Bone marrow (tissue), 2 donors: Measurements from ENCODE around the gene BDH1.
"Not testable (repeated sequence)": the region's sequence is repeated elsewhere in the genome, so short reads cannot be mapped to it uniquely, and the experiment has no call there.

ENCODE experiments used
- DNase-seq, 2 donors: peaks; one replicate each; lab custom pipeline; 2025; lab: John Stamatoyannopoulos, UW

Gene BDH1

DNA sequence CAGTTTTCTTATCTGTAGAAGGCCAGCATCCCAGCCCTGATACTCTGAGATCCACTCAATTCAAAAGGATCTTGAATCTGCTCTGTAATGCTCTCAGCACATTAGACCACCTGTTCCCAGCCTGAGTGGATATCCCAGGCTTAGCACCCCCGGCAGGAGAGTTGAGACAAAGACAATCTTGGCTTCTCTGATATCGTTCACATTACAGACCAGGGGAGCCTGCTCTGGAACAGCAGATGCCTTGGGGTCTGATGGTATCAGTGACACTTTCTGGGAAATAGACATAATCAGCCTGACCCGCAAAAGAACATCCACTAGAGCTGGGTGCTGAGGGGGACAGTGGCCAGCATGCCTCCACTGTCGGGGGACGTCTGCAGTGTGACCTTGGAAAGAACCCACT, 70.6 kb downstream of the BDH1 start:
- DNase-seq, result no peak

DNA sequence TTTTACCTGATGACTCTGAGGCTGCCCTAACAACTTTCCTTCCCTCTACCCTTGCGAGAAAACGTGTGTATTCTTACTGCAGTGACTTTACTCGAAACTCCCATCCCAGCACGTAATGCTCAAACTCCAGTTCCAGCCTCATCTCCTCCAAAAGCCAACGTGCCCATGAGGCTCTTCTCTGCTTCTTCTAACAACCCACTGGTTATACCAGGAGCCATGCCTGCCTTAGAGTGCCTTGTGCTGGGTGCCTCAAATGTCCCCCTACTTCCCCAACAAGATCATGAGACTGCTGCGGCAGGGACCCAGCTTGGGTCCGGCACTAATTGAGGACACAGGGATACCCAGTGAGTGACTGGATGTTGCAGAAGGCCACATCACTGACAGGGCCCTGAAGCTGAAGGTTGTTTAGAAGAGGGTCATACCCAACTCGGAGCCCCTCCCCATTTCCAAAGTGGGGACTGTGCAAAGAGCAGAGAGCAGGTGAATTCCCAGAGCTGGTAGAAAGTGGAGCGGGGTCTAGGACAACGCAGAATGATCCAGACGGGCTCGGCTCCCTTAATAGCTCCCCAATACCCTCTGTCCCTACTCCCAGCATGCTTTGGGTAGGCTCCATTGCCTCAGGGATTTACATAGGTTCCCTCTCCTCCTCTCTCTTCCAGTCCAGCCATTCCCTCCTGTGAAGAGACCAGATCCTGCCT, 71.4 kb downstream of the BDH1 start:
- DNase-seq, result no peak

DNA sequence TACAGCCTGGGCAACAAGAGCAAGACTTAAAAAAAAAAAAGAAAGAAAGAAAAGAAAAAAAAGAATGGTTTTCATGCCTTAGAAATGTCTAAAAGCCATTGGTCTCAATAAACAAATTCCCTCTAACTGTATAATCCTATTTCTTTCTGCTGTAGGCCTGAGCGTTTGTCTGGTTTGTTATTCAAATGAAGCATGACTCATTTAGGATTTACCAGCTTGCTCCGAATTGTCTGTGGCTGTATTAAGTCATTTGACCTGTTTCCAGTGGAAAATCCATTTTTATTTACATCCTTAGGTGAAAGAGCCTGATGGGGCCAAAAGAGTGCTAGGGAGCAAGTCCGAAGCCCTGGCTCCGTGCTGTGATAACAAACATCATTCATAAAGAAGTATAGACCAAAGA, 73.8 kb downstream of the BDH1 start:
- DNase-seq, result no peak

DNA sequence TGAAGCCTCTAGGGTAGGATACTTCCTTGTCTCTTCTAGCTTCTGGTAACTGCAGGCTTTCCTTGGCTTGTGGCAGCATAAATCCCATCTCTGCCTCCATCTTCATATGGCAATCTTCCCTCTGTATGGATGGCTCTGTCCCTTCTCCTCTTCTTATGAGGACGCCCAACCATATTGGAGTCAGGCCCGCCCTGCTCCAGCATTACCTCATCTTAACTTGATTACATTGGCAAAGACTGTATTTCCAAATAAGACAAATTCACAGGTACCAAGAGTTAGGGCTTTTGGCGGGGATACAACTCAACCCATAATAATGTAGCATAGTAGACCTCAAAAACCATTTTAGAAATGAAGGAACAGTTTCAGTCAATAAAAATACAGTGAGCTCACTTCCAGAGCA, 75.4 kb downstream of the BDH1 start:
- DNase-seq, result no peak

DNA sequence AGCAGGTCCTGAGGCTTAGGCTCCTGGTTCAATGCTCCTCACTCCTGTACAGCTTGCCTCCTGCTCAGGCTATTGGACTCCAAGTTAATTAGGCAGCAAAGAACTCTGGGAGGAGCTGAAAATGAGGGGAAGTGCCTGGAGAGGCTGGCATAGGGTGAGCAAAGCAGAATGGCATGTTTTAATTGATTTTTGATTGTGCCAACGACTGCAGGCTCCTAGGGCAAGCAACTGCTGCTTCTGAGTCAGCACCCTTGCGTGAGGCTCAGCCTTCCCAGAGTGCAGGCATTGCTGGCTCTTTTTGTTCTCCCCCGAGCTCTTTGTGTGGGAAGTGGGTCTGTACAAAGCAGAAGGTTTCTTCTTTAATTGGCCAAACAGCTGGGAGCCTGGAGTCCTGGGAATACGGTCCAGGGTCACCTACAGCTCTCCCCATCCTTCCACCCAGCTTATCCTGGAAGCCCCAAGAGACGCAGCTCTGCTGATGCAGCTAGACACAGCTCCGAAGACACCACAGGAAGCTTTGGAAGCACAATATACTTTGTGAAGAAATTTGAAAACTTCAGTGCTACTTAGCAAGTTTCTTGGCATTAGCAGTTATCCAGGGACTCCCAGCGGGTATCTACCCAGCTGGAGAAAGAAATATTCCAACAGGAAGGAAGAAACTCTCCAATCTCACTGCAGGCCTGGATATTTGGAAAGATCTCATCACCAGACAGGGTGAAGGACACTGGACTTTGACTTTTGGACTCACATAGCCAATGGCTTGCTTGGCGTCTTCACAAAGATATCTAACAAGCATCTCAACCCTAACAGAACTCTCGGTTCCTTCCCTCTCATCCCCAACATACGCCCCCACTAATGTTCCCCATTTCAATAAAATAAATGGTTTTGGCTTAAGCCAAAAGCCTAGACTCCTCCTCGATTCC, 76.8 kb downstream of the BDH1 start:
- DNase-seq, result no peak

DNA sequence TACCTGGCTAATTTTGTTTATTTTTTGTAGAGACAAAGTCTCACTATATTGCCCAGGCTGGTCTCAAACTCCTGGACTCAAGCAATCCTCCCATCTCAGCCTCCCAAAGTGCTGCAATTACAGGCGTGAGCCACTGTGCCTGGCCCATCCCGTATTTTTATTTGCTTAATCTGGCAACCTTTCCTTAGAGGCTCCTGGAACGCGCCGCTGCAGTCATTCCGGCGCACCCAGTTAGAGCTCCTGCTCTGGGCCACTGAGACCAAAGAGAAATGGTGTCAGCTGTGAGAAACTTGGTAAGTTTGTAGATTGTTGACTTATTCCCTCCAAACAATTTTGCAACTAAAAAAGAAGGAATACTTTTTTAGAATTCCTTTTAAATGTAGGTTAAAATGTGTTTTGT, 78.0 kb downstream of the BDH1 start:
- not testable (repeated sequence) for DNase-seq

DNA sequence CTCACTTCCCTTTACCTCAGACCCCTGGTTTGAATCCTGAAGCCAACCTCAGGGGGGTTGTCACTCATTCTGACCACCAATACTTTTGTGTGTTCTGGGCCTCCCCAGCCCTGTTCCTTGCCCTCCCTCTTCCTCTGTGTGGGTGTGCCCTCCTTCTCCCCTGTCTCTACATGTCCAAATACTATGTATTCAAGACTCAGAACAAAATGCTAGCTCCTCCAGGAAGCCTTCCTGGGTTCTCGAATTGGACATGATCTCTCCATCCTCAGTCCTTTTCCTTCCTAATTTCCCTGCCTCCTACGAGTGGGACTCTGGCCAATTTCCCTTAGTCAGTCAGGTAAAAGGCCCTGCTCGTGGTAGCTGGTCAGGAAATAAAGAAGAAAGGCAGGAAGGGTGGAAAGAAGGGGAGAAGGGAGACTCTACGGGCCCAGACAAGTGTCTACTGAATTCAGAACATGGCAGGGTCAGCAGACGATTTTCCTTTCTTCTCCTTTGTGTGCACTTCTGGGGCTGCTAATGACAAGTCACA, 79.7 kb downstream of the BDH1 start:
- no peak for DNase-seq

DNA sequence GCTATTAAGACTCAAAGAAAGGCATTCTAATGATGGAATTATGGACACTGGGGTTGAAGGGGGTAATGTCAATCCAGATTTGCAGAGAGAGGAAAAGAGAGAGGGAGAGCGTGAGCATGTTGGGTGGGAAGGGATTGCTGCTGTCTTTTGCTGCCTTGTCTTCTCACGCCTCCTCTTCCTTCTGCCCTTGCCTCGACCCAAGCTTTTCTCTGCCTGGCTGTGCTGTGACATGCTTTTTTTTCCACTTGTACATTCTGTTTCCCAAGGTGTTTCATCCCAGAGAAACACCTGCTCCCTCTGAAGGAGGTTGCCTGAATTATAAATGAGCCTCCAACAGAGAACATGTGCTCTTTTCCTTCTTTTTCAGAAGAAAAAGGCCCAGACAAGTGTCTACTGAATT, 80.3 kb downstream of the BDH1 start:
- no peak for DNase-seq

DNA sequence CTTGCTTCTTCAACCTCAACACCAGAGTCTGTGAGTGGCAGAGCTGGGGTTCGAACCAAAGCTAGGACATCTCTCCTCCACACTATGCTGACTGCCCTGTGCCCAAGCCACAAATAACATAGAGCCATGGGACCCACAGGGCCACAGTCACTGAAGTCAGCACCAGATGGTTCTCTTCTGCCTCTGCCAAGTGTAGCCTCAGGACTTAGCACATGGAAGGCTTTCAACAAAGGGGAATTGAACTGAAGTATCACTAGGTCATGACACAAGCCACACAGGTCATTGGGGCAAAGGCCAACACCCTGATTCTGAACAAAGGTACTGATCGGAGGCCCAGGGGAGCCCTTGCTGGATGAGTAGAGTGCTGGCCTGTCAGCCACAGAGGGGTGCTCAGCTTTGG, 83.6 kb downstream of the BDH1 start:
- DNase-seq, result no peak

DNA sequence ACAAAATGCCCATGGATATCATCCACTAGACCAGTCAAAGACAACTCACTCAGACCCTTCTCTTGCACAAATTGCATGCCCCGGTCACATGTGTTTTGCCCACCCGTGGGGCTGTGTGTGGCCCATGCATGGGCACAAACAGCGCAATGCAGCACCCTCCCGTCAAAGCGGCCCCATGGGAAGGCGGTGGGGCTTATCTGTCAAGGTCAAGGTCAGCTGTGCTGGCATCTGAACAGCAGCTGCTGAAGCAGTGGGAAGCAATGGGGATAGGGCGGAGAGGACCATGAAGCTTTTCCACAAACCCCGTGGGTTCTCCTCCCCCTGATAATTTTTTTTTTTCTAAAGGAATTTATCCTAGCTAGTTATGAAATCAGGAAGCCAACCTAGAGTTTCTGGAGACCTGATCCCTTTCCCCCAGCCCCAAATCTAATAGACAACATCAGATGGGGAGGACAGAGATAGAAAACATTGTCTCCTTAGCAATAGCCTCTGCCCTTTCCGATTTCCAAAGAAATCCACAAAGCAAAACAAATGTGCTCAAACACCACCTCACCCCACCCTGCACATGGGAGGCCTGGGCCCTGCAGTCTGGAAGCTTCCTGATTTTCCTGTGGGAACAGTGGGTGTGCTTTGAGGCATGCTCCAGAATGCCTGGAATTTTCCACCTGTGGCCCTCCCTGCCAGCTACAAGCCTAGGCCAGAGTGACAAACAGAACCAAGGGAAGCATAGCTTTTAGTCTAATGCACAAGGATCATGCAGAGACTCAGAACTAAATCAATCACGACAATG, 84.4 kb downstream of the BDH1 start:
- no peak for DNase-seq

DNA sequence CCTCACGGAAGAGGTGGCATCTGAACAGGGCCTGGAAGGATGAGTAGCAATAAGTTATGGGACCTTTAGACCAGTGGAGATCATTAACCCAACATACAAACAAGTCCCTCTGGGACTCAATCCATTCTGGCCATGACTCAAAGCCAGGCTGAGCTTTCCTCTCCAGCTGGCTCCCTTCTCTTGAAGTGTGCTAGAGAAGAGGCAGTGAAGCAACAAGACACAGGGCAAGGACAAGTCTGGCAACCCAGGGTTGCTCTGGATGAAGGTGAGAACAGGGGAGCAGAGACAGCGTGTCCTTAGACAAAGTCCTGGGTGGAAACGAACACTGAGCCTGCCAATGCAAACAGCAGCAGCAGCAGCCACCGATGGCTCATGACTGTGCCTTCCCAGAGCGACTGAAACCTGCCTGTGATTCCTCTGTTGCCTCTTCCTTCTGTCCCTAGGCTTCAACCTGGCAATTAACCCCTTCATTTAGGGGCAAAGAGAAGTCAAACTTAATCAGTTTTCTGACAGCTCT, 86.8 kb downstream of the BDH1 start:
- no peak for DNase-seq

DNA sequence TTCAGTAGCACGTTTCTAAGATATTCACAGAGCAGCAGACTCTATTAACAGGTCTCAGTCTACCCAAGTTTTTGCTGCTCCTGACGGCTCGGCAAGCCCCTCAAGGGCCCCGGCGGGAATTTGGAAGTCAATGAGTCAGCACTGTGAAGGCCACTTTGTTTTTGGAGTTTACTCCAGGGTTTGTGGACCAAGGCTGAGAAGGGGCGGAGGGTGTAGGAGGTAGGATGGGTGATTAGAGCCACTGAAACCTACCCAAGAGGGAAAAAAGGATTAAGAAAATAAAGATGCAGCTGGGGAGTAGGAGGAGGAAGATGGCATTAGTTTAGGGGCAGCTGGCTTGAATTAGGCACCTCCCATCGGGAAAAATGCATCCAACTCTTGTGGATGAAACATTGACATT, 87.6 kb downstream of the BDH1 start:
- DNase-seq, result no peak

DNA sequence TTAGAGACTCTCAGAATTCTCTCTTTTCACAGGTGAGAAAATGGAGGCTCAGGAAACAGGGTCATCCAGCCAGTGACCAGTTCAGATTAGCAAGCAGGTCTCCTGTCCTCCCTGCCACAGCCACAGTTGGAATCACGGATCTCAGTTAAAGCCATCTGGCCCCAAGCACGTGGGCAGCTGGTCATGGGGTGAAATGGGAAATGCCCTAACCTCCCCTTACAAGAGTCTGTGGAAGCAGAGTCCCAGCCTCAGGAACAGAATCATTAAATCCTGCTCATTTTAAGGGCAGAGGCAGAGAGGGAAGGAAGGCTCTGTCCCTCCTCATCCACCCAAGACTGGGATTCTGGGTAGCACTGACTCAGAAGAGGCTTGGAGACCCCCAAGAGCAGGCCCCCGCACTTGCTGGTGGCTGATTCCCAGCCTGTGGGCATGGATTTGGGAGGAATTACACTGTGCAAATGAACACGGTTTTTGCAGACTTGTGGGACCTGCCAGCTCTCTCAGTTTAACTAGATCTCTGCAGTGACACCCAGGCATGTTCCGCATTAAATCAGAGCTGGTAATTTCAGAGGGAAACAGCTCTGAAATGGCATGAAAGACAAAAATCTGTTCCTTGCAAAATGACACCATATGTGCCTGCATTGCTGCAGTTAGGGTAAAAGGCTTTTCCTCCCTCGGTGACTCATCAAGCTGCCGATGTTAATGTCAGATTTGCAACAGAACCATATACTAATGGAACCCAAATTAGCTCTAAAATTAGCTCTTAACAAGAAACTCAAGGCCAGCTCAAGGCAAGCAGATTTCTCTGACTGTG, 89.0 kb downstream of the BDH1 start:
- DNase-seq, result no peak

DNA sequence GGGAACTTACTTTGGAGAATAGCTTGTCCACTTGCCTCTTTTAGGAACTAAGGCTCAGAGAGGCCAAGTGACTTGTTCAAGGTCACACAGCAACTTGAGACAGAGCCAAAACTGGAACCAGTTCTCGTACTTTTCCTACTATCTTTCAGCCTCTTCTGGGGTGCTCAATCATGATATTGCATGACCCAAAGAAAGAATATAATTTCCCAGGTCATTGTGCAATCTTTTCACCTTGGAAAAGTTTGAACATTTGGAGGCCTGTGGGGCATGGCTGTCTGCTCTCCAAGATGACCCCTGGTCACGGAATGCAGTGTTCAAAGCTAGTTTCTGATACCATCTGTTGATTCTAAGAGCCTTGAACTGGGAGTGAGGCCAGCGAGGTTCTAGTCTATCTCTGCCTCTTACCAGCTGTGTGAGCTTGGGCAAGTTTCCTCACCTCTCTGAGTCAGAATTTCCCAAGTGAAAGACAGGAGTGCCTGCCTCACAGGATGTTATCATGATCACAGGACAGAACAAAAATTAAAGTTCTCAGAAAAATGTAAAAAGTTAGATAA, 89.7 kb downstream of the BDH1 start:
- DNase-seq, result no peak

DNA sequence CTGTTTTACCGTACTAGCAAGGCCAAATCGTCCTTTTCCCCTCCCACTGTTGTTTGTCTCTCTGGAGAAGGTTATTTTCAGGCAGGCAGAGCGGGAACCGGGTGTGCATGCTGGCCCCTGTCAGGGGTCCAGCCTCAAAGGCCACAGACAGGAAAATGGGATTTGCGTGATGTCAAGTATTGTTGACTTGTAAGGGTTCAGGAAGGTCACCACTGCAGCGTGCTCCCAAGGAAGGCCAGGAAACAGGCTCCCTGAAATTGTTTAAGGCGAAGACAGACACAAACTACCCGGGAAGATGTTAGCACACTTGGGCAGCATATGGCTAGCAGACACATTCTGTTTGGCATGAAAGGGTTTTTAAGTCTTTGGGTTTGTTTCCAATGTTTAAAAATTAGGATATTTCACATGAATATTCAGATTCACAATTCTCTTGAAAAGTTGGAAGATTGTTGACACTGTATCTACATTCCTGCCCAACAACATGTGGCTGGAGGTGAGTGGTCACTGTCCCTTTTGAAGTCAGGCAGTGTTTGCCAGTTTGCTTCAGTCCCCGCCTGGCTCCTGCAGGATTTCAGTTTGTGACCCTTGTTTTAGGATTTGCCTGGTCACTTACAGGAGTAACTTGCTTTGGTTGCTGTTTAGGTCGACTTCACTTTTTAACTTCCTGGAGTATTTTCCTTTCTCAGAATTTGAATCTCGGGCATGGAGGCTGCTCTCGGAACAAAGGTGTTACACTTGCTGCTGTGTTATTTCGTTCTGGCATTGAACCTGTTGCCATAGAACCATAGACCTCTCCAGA, 90.4 kb downstream of the BDH1 start:
- no peak for DNase-seq

DNA sequence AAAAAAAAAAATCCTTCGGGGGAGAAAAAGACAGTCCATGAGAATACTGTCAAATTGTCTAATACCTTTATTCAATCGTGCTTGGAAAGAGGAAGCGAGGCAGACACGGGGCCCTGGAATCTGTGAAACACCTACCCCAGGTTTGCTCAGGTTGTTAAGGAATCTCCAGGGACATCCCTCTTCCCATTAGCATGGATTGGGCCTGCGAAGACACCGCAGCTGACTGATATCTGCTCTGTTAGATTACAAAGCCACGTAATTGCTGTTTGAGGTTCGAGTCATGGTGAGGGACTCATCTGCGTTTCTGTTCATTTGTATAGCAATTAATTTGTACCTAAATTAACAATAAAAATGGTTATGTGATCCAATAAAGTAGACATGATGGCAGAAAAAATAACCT, 91.0 kb downstream of the BDH1 start:
- no peak for DNase-seq

DNA sequence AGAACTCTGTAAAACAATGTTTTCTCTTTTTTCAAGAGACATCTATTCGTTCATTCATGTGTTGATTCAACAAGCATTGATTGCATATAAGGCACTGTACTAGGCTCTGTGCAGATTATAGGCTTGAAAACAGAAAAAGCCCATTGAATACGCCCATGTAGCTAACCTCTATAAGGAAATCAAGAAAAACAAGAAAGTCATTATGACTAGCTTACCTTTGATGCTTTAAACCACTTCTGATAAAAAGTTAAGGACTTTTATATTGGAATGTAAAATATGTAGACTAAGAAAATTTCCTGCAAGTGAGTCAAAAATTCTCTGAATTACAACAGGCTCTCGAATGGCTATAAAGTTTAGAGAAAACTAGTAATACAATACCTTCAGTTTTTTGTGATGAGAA, 92.5 kb downstream of the BDH1 start:
- DNase-seq, result no peak

DNA sequence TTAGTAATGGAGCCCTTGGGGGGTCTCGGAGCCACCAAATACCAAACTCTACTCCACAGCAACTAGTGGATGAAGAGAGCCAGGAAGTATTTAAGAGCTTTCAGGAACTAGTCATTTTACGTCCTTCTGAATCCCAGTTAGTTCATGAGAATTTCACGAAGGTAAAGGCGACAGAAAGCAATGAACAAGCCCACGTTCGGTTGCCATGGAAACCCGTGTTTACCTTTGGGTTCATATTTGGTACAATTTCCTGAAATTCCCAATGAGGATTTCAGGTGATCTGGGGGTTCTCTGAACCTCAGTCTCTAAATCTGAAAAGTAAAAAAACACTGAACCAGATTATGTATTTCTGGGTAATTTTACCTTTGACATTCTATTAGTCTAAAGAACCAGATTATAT, 93.0 kb downstream of the BDH1 start:
- DNase-seq, result no peak

DNA sequence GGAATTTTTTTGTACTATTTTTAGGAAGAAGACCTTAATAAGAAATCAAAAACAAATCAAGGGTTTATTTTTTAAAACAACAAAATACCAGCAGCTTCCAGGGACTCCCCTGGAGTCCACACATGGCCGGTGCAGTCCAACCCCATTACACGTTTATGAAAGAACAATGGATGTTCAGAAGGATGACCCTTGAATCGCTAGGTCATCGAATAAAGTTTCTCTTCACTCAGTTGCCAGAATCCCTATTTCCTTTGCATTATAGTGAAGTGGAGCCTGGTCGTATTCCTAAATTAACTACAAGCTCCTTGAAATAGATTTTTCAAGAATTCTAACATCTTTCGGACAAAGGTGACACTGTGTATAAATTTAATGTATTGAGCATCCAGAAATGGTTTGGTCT, 95.1 kb downstream of the BDH1 start:
- no peak for DNase-seq

DNA sequence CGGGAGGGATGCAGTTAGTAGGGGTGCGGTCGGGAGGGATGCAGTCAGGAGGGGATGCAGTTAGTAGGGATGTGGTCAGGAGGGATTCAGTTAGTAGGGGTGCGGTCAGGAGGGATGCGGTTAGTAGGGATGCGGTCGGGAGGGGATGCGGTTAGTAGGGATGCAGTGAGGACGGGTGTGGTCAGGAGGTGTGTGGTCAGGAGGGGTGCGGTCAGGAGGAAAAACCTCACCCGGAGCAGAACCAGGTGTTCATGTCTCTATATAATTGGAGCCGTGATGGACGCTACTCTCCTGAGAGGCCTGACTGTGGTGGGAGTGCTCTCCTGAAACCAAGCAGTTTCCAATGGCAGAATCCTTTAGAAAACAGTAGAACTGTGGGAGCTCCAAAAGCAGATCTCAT, 95.8 kb downstream of the BDH1 start:
- DNase-seq, result no peak
